ENCODE measurements around the gene NAV3. TPM values are rescaled to one million over a fixed set of nuclear protein-coding genes. Genes with fewer than 3 reads are reported as not detected.

NAV3 gene
- polyA plus RNA-seq, 3 donors: 0.11 TPM; not detected in 2

DNA sequence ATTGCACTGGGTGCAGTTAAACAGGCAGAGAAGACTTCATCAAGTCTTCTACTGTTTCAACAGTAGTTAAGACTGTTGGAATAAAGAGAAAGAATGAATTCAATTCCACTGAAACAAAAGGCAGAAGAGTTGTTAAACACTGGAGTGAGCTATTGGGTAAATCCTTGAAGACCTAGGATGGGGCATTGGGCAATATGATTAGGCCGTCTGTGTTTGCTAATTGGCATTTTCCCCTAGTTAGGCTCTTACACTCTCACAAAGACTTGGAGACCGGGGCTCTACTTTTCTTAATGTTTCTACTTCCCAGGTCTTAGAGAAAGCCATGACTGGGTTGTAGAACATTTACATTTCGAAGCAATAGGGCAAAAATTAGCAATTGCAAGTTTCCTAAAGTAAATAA, 402.1 kb downstream of the NAV3 start:
- no peaks in the 10 kb centered on the region for H3K4me1 Mint-ChIP-seq
- H3K4me1 ChIP-seq (ENCODE audit: control insufficient read depth in 1 of 2, insufficient read depth in 2 of 2, low read length in 2 of 2): no peaks in the 10 kb centered on the region
- H3K27me3 ChIP-seq (ENCODE audit: control insufficient read depth in 2 of 2, insufficient read depth in 2 of 2, low read length in 2 of 2): no peaks in the 10 kb centered on the region
- peaks cover 0 to under 1% (median 0%) of the 10 kb centered on the region in 7 donors for H3K9me3 Mint-ChIP-seq
- no peaks in the 10 kb centered on the region for H3K9me3 ChIP-seq (replicated peaks in 1 of 2; ENCODE audit: control insufficient read depth in 1 of 2, insufficient read depth in 1 of 2, low read length in 2 of 2)
- intact Hi-C loops (cut with micrococcal nuclease): no loop called here
- H3K9ac ChIP-seq (ENCODE audit: insufficient read depth, low read length, poor library complexity, severe bottlenecking): no peak overlapping the region
- TF ChIP-seq, protein P1, sequence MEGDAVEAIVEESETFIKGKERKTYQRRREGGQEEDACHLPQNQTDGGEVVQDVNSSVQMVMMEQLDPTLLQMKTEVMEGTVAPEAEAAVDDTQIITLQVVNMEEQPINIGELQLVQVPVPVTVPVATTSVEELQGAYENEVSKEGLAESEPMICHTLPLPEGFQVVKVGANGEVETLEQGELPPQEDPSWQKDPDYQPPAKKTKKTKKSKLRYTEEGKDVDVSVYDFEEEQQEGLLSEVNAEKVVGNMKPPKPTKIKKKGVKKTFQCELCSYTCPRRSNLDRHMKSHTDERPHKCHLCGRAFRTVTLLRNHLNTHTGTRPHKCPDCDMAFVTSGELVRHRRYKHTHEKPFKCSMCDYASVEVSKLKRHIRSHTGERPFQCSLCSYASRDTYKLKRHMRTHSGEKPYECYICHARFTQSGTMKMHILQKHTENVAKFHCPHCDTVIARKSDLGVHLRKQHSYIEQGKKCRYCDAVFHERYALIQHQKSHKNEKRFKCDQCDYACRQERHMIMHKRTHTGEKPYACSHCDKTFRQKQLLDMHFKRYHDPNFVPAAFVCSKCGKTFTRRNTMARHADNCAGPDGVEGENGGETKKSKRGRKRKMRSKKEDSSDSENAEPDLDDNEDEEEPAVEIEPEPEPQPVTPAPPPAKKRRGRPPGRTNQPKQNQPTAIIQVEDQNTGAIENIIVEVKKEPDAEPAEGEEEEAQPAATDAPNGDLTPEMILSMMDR (IDR thresholded peaks at IDR 0.05): no peak
- no peak overlapping the region for H3K4me3 Mint-ChIP-seq
- no peaks in the 10 kb centered on the region for H3K36me3 ChIP-seq (replicated peaks in 1 of 2; ENCODE audit: control insufficient read depth in 1 of 2, insufficient read depth in 2 of 2, low read length in 2 of 2)
- no peak overlapping the region for H2AFZ ChIP-seq (ENCODE audit: insufficient read depth, low read depth, low read length, poor library complexity, severe bottlenecking)
- H3K79me2 ChIP-seq (ENCODE audit: insufficient read depth, low read length): no peaks in the 10 kb centered on the region
- H3K27ac Mint-ChIP-seq: no peak overlapping the region
- H3K27ac ChIP-seq (ENCODE audit: low read depth in 1 of 2, low read length in 2 of 2): no peak overlapping the region
- H3K4me3 ChIP-seq (replicated peaks in 1 of 3; ENCODE audit: low read depth in 2 of 3, low read length in 3 of 3): no peak overlapping the region
- WGBS (ENCODE audit: insufficient coverage): no CpG with 5 or more reads among the region's 3 CpGs
- H3K4me2 ChIP-seq (replicated peaks; ENCODE audit: extremely low read depth, low read length, poor library complexity, severe bottlenecking): no peak overlapping the region
- no peaks in the 10 kb centered on the region for H3K27me3 Mint-ChIP-seq (ENCODE audit: low read depth in 3 of 3)
- DNase-seq: no peak
- H3K36me3 Mint-ChIP-seq: no peaks in the 10 kb centered on the region
- no peaks in the 10 kb centered on the region for H4K20me1 ChIP-seq (ENCODE audit: insufficient read depth, low read length)

DNA sequence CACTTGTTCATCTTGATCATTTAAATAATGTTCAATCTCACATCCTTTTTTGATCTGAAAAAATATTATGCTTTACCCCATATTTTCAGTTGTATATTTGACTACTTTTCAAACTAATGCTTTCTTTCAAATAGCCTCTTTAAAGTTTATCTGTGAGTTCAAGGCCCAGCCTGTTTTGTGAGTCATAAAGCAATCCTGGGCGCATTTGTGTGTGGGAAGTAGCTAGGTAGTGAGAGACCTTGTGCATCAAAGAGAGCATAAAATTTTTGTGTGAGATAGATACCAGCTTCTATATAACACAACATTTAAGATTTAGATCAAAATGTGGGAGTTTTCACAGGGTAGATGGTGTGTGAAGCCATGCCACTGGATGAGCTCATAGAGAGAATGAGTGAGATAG, 405.6 kb downstream of the NAV3 start:
- no peaks in the 10 kb centered on the region for H3K9me3 ChIP-seq (replicated peaks in 1 of 2; ENCODE audit: control insufficient read depth in 1 of 2, insufficient read depth in 1 of 2, low read length in 2 of 2)
- no peaks in the 10 kb centered on the region for H3K79me2 ChIP-seq (ENCODE audit: insufficient read depth, low read length)
- WGBS (ENCODE audit: insufficient coverage): no CpG with 5 or more reads among the region's 1 CpG
- intact Hi-C loops (cut with micrococcal nuclease): no loop called here
- no peak for DNase-seq
- H3K27me3 ChIP-seq (ENCODE audit: control insufficient read depth in 2 of 2, insufficient read depth in 2 of 2, low read length in 2 of 2): no peaks in the 10 kb centered on the region
- no peak overlapping the region for H3K9ac ChIP-seq (ENCODE audit: insufficient read depth, low read length, poor library complexity, severe bottlenecking)
- no peak overlapping the region for H3K4me3 ChIP-seq (replicated peaks in 1 of 3; ENCODE audit: low read depth in 2 of 3, low read length in 3 of 3)
- H3K27ac Mint-ChIP-seq: no peak overlapping the region
- H4K20me1 ChIP-seq (ENCODE audit: insufficient read depth, low read length): no peaks in the 10 kb centered on the region
- H3K36me3 ChIP-seq (replicated peaks in 1 of 2; ENCODE audit: control insufficient read depth in 1 of 2, insufficient read depth in 2 of 2, low read length in 2 of 2): no peaks in the 10 kb centered on the region
- no peaks in the 10 kb centered on the region for H3K4me1 Mint-ChIP-seq
- H2AFZ ChIP-seq (ENCODE audit: insufficient read depth, low read depth, low read length, poor library complexity, severe bottlenecking): no peak overlapping the region
- no peaks in the 10 kb centered on the region for H3K4me1 ChIP-seq (ENCODE audit: control insufficient read depth in 1 of 2, insufficient read depth in 2 of 2, low read length in 2 of 2)
- TF ChIP-seq, protein P1 (IDR thresholded peaks at IDR 0.05): no peak
- peaks cover 0 to 2% (median 0%) of the 10 kb centered on the region in 3 donors for H3K27me3 Mint-ChIP-seq (ENCODE audit: low read depth in 3 of 3)
- H3K27ac ChIP-seq (ENCODE audit: low read depth in 1 of 2, low read length in 2 of 2): no peak overlapping the region
- no peak overlapping the region for H3K4me3 Mint-ChIP-seq
- H3K9me3 Mint-ChIP-seq: no peaks in the 10 kb centered on the region
- H3K4me2 ChIP-seq (replicated peaks; ENCODE audit: extremely low read depth, low read length, poor library complexity, severe bottlenecking): no peak overlapping the region
- H3K36me3 Mint-ChIP-seq: no peaks in the 10 kb centered on the region

Data from CD14-positive monocyte (primary cell).